Uterus (tissue), 4 donors: ENCODE measurements around the gene CLK2. TPM values are rescaled to one million over a fixed set of nuclear protein-coding genes. Genes with fewer than 3 reads are reported as not detected.

ENCODE experiments used
- DNase-seq, 2 donors: peaks; one replicate each; pipeline ENCODE4 v3.0.0-alpha.2; 2019 to 2020
- H3K27ac ChIP-seq, 2 donors: fragments of 200-600 bp; sonication (generic); 1 replicate in 1 of 2; 2 replicates in 1 of 2; pipeline ENCODE4 v1.5.1; 2016 to 2018
- H3K27me3 ChIP-seq, 2 donors: fragments of 200-600 bp; sonication (generic); one replicate each; pipeline ENCODE4 v1.5.1; 2018 to 2019; ENCODE audit warnings: control low read depth in 1 of 2
- H3K36me3 ChIP-seq, 2 donors: fragments of 200-600 bp; sonication (generic); one replicate each; pipeline ENCODE4 v1.5.1; 2019; ENCODE audit warnings: control low read depth in 1 of 2
- H3K4me1 ChIP-seq, 2 donors: fragments of 200-600 bp; sonication (generic); one replicate each; pipeline ENCODE4 v1.5.1; 2018 to 2019; ENCODE audit warnings: control low read depth in 1 of 2
- H3K4me3 ChIP-seq, 2 donors: fragments of 200-600 bp; sonication (generic); 1 replicate in 1 of 2; 2 replicates in 1 of 2; pipeline ENCODE4 v1.5.1; 2018 to 2019; ENCODE audit warnings: mild to moderate bottlenecking in 1 of 2
- H3K9me3 ChIP-seq, 2 donors: fragments of 200-600 bp; sonication (generic); one replicate each; pipeline ENCODE4 v1.5.1; 2019; ENCODE audit warnings: control low read depth in 1 of 2
- POLR2A ChIP-seq, 2 donors: fragments of 450-650 bp; IDR thresholded peaks; one replicate each; pipeline ENCODE4 v1.6.1; 2016; ENCODE audit warnings: antibody characterized with exemption in 2 of 2, mild to moderate bottlenecking in 1 of 2, moderate library complexity in 1 of 2
- intact Hi-C: fragments of 100-400 bp; cut with DNase I; formaldehyde crosslinking; loops from one replicate; pipeline ENCODE4 v1.15.1; 2023; ENCODE audit warnings: low total_unique reads
- total RNA-seq, 4 donors: library from RNA; depleted of rRNA in 3 of 4; stranded (reverse); fragments of >200 nt in 3 of 4; gene quantifications; one replicate each; pipeline versions ENCODE4 v1.1.0 to v1.2.4, GENCODE V29; 2014 to 2023
- TF ChIP-seq, protein P1 (sequence below), 4 experiments: fragments of 200-600 bp in 2 of 4; fragments of 450-650 bp in 2 of 4; sonication (generic) in 2 of 4; IDR thresholded peaks; one replicate each; pipeline ENCODE4 v1.5.1; 2016 to 2019; ENCODE audit warnings: antibody characterized with exemption in 4 of 4, mild to moderate bottlenecking in 2 of 4, moderate library complexity in 1 of 4
- donor health status: DM: yes; HTN: yes; CAD: no.

The CLK2 gene
- total RNA-seq, 4 donors from 2014 or later, result 25.4 to 75.3 (median 39.3) TPM

DNA sequence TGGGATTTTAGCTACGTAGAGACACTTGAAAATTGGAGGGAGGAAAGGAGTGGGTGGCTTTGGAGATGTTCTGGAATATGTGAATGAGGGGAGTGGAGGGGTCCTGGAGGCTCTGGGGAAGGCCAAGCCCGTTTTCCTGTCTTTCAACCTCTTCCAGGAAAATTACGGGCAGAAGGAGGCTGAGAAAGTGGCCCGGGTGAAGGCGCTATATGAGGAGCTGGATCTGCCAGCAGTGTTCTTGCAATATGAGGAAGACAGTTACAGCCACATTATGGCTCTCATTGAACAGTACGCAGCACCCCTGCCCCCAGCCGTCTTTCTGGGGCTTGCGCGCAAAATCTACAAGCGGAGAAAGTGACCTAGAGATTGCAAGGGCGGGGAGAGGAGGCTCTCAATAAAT is 46.9 kb upstream of the CLK2 start:
- intact Hi-C loops, result loop anchor here (5.0 kb wide), 1 partner anchor 43 kb away; the partner anchor contains the start of gene HCN3
- peak overlapping the region; percentile 47 to 72 for H3K4me3 ChIP-seq
- H3K27ac ChIP-seq, result peak overlapping the region; percentile 97 to 99
- H3K4me1 ChIP-seq, result peaks cover 5 to 12% of the 10 kb centered on the region in 2 donors
- no peaks in the 10 kb centered on the region for H3K9me3 ChIP-seq
- DNase-seq, result no peak
- TF ChIP-seq, protein P1, sequence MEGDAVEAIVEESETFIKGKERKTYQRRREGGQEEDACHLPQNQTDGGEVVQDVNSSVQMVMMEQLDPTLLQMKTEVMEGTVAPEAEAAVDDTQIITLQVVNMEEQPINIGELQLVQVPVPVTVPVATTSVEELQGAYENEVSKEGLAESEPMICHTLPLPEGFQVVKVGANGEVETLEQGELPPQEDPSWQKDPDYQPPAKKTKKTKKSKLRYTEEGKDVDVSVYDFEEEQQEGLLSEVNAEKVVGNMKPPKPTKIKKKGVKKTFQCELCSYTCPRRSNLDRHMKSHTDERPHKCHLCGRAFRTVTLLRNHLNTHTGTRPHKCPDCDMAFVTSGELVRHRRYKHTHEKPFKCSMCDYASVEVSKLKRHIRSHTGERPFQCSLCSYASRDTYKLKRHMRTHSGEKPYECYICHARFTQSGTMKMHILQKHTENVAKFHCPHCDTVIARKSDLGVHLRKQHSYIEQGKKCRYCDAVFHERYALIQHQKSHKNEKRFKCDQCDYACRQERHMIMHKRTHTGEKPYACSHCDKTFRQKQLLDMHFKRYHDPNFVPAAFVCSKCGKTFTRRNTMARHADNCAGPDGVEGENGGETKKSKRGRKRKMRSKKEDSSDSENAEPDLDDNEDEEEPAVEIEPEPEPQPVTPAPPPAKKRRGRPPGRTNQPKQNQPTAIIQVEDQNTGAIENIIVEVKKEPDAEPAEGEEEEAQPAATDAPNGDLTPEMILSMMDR (IDR thresholded peaks at IDR 0.05), result no peak
- no peak for TF ChIP-seq POLR2A (IDR thresholded peaks at IDR 0.05)
- H3K27me3 ChIP-seq, result no peaks in the 10 kb centered on the region
- H3K36me3 ChIP-seq, result no peaks in the 10 kb centered on the region

DNA sequence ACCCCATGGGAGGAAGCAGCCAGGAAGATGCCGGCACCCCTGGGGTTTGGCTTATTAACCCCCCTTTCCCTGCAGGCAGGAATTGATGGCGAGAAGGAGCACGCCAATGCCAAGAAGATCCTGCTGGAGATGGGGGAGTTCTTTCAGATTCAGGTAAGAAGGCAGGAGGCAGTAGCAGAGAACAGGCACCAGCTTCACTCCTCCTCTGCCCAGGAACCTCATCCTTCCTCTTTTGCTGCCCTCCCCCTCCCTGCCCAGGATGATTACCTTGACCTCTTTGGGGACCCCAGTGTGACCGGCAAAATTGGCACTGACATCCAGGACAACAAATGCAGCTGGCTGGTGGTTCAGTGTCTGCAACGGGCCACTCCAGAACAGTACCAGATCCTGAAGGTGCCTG is 46.2 kb upstream of the CLK2 start:
- Histone ChIP-seq H3K36me3 (no peaks in the 10 kb centered on the region), H3K27ac (no peak overlapping the region), H3K4me3 (no peak overlapping the region), H3K4me1 (peaks cover 5 to 10% of the 10 kb centered on the region in 2 donors), H3K27me3 (no peaks in the 10 kb centered on the region), H3K9me3 (no peaks in the 10 kb centered on the region)
- DNase-seq, result no peak
- no peak for TF ChIP-seq POLR2A (IDR thresholded peaks at IDR 0.05)
- TF ChIP-seq, protein P1 (IDR thresholded peaks at IDR 0.05), result no peak
- intact Hi-C loops, result no loop called here

DNA sequence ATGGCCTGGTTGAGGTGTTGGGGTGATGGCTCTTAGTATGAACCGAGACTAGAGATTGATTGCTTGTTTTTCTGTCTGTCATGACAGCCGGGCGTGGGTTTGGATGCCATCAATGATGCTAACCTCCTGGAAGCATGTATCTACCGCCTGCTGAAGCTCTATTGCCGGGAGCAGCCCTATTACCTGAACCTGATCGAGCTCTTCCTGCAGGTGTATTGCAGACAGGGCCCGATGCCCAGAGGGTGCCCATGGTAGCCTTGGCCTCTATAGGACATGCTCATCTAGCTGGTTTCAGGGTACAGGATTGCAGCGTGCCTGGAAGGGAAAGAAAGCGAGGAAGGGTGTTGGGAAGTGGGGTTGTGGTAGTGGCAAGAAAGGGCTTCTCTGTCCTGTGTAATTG is 44.8 kb upstream of the CLK2 start:
- intact Hi-C loops, result no loop called here
- H3K36me3 ChIP-seq, result no peaks in the 10 kb centered on the region

DNA sequence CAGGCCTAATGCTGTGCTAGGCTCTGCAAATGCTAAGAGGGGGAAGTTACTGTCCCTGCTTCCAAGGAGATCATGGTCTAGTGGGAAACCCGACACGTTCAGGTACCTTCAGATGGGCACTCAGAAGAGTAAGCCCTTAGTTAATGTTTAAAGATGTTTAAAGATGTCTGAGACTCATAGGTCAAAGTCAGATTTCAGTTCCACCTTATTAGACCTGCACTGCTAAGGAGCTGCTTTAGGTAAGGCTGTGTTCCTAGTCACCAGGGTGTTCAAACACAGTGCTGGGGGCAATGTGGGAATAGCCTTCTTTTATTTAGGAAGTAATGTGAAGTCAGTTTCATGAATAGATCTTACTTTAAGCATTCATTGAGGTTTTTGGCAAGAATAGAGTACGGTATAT is 43.6 kb upstream of the CLK2 start:
- Histone ChIP-seq H3K27ac (no peak overlapping the region), H3K36me3 (no peaks in the 10 kb centered on the region), H3K9me3 (no peaks in the 10 kb centered on the region), H3K4me3 (no peak overlapping the region), H3K4me1 (peaks cover under 1 to 9% of the 10 kb centered on the region in 2 donors), H3K27me3 (no peaks in the 10 kb centered on the region)
- intact Hi-C loops, result no loop called here
- TF ChIP-seq, protein P1 (IDR thresholded peaks at IDR 0.05), result no peak
- no peak for TF ChIP-seq POLR2A (IDR thresholded peaks at IDR 0.05)
- no peak for DNase-seq

More for the DNA sequence above, 44.8 kb upstream of the CLK2 start:
- no peak overlapping the region for H3K27ac ChIP-seq
- TF ChIP-seq, protein P1 (IDR thresholded peaks at IDR 0.05), result no peak
- no peak for TF ChIP-seq POLR2A (IDR thresholded peaks at IDR 0.05)
- no peak for DNase-seq
- peaks cover 5 to 10% of the 10 kb centered on the region in 2 donors for H3K4me1 ChIP-seq
- H3K9me3 ChIP-seq, result no peaks in the 10 kb centered on the region
- no peaks in the 10 kb centered on the region for H3K27me3 ChIP-seq
- no peak overlapping the region for H3K4me3 ChIP-seq

DNA sequence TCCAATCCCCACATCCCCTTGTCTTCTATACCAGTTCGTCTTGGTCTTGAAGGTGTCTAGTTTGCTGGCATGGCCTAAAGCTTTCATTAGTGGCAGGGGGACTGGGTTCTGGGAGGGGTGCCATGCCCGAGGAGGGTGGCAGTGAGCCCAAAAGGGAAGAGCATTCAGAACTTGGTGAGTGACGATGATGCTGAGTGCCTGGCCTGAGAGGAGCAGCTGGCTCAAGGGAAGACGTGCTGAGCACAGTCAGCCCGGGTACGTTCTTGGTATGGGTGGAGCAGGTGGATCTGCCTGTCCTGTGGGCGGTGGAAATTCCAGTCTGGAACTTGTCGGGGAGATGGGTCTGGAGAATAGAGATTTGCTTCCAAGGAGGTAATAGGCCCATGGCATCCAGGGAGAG is 40.0 kb upstream of the CLK2 start:
- TF ChIP-seq, protein P1 (IDR thresholded peaks at IDR 0.05), result no peak
- no peak for TF ChIP-seq POLR2A (IDR thresholded peaks at IDR 0.05)
- Histone ChIP-seq H3K4me3 (no peak overlapping the region), H3K4me1 (no peaks in the 10 kb centered on the region), H3K36me3 (no peaks in the 10 kb centered on the region), H3K27ac (no peak overlapping the region), H3K9me3 (no peaks in the 10 kb centered on the region), H3K27me3 (no peaks in the 10 kb centered on the region)
- DNase-seq, result no peak
- intact Hi-C loops, result no loop called here
